Glutamatergic neuron (in vitro differentiated cells): ENCODE measurements around the gene FBXL5. TPM values are rescaled to one million over a fixed set of nuclear protein-coding genes. Genes with fewer than 3 reads are reported as not detected.

ENCODE experiments used
- DNase-seq: peaks from one replicate; pipeline ENCODE4 v3.0.0; 2022
- H3K27ac Mint-ChIP-seq: one replicate; pipeline ENCODE4 v1.8.0; 2020; ENCODE audit warnings: mild to moderate bottlenecking, mixed read lengths, inconsistent platforms; ENCODE audit not compliant: unreplicated experiment
- H3K27me3 Mint-ChIP-seq: one replicate; pipeline ENCODE4 v1.8.0; 2020; ENCODE audit warnings: mild to moderate bottlenecking, moderate library complexity, mixed read lengths, inconsistent platforms; ENCODE audit not compliant: unreplicated experiment
- H3K36me3 Mint-ChIP-seq: one replicate; pipeline ENCODE4 v1.8.0; 2020; ENCODE audit warnings: mild to moderate bottlenecking, mixed read lengths, inconsistent platforms; ENCODE audit not compliant: unreplicated experiment
- H3K4me1 Mint-ChIP-seq: one replicate; pipeline ENCODE4 v1.8.0; 2020; ENCODE audit warnings: mild to moderate bottlenecking, low read depth, mixed read lengths, inconsistent platforms; ENCODE audit not compliant: unreplicated experiment
- H3K4me3 Mint-ChIP-seq: one replicate; pipeline ENCODE4 v1.8.0; 2020; ENCODE audit warnings: mild to moderate bottlenecking, mixed read lengths, inconsistent platforms; ENCODE audit not compliant: unreplicated experiment
- H3K9me3 Mint-ChIP-seq: one replicate; pipeline ENCODE4 v1.8.0; 2020; ENCODE audit warnings: mild to moderate bottlenecking, moderate library complexity, mixed read lengths, inconsistent platforms; ENCODE audit not compliant: unreplicated experiment
- total RNA-seq: library from RNA; stranded (reverse); fragmentation: NEBNext Ultra II Directional; extraction: Animal tissue kit (Norgen Biotek cat#: 25700); gene quantifications from one replicate; pipeline ENCODE4 v1.2.1, GENCODE V29; 2021; ENCODE audit not compliant: unreplicated experiment
- TF ChIP-seq, protein P1 (sequence below): fragments of 200-600 bp; sonication (generic); IDR thresholded peaks from one replicate; pipeline ENCODE4 v1.5.0; 2021; ENCODE audit not compliant: partially characterized antibody, unreplicated experiment

FBXL5 gene
- total RNA-seq, 1 donor from 2014 or later, result 62.2 TPM

DNA sequence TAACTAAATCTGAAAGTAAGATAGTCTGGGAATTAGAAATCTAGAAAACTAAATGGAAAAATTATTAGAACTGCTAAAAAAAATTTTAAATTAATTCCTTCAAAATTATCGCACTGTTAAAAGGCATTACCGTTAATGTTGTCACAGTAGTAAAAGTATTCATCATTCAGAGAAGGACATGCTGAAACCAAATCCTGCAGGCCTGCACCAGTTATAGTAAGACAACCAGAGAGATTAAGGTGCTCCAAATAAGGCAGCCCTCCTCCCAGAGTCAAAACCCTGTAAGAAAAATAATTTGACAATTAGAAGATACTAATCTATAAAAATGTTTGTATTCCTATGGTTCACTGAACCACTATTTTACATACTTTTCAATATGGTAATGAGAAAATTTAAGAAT is 43.0 kb downstream of the FBXL5 start:
- no peak for DNase-seq
- peaks cover 12% of the 10 kb centered on the region for H3K9me3 Mint-ChIP-seq
- peaks cover 5% of the 10 kb centered on the region for H3K27me3 Mint-ChIP-seq
- TF ChIP-seq, protein P1, sequence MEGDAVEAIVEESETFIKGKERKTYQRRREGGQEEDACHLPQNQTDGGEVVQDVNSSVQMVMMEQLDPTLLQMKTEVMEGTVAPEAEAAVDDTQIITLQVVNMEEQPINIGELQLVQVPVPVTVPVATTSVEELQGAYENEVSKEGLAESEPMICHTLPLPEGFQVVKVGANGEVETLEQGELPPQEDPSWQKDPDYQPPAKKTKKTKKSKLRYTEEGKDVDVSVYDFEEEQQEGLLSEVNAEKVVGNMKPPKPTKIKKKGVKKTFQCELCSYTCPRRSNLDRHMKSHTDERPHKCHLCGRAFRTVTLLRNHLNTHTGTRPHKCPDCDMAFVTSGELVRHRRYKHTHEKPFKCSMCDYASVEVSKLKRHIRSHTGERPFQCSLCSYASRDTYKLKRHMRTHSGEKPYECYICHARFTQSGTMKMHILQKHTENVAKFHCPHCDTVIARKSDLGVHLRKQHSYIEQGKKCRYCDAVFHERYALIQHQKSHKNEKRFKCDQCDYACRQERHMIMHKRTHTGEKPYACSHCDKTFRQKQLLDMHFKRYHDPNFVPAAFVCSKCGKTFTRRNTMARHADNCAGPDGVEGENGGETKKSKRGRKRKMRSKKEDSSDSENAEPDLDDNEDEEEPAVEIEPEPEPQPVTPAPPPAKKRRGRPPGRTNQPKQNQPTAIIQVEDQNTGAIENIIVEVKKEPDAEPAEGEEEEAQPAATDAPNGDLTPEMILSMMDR, result no peak
- peaks cover 2% of the 10 kb centered on the region for H3K4me1 Mint-ChIP-seq
- H3K27ac Mint-ChIP-seq, result no peak overlapping the region
- H3K4me3 Mint-ChIP-seq, result no peak overlapping the region
- peaks cover 23% of the 10 kb centered on the region for H3K36me3 Mint-ChIP-seq

DNA sequence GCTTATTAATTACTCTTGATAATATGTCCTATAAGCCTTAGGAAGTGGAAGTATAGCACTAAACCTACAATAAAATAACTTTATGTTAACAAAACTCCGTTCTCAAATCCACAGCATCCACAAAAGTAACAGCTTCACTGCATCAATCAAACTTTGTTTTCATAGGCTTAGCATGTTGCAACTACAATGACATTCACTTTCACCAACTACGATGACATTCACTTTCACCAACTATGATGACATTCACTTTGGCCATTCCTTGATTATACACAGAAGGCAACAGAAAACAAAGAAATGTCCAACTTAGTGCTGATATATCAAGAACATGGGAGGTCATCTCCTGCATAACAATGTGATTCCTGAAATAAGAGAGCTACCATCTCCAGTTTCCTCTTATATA is 44.3 kb downstream of the FBXL5 start:
- H3K4me1 Mint-ChIP-seq, result no peaks in the 10 kb centered on the region
- no peak overlapping the region for H3K27ac Mint-ChIP-seq
- peaks cover 5% of the 10 kb centered on the region for H3K27me3 Mint-ChIP-seq
- no peak overlapping the region for H3K4me3 Mint-ChIP-seq
- H3K36me3 Mint-ChIP-seq, result peaks cover 13% of the 10 kb centered on the region
- peaks cover 7% of the 10 kb centered on the region for H3K9me3 Mint-ChIP-seq
- TF ChIP-seq, protein P1, result no peak
- DNase-seq, result no peak

DNA sequence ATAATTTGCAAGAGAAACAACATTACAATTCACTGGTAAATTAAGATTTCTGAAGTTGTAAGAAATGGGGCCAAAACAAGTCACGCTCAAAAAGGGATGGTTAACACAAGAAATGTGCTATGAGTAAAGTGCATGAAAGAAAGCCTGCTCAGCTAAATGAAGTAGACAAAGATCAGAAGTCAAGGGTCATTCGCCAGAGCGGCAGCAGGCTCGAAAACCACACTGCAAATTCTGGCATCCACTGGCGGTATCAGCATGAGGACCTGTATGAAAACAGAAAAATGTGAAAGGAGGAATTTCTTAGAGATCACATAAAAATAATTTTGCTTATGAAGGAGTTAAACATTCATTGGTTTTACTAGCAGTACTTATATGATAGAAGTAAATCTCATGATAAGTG is 49.6 kb downstream of the FBXL5 start:
- Mint-ChIP-seq H3K27me3 (peaks cover 1% of the 10 kb centered on the region), H3K9me3 (peaks cover 3% of the 10 kb centered on the region), H3K4me1 (no peaks in the 10 kb centered on the region), H3K36me3 (peaks cover 16% of the 10 kb centered on the region), H3K4me3 (no peak overlapping the region), H3K27ac (no peak overlapping the region)
- TF ChIP-seq, protein P1, result no peak
- no peak for DNase-seq

DNA sequence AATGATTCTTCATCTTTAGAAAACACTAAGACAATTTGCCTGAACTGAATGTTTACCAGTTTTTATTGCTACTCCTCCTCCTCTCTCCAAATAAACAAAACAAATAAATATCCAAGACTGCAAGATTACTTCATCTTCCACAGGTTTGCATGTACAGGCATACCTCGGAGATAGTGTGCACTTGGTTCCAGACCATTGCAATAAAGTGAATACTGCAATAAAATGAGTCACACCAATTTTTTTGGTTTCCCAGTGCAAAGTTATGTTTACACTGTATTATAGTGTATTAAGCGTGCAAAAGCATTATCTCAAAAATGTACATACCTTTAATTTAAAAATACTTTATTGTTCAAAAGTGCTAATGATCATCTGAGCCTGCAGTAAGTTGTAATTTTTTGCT is 53.3 kb downstream of the FBXL5 start:
- Mint-ChIP-seq H3K27ac (no peak overlapping the region), H3K27me3 (no peaks in the 10 kb centered on the region), H3K9me3 (peaks cover 3% of the 10 kb centered on the region), H3K36me3 (peaks cover 16% of the 10 kb centered on the region), H3K4me1 (no peaks in the 10 kb centered on the region), H3K4me3 (no peak overlapping the region)
- TF ChIP-seq, protein P1, result no peak
- DNase-seq, result no peak

DNA sequence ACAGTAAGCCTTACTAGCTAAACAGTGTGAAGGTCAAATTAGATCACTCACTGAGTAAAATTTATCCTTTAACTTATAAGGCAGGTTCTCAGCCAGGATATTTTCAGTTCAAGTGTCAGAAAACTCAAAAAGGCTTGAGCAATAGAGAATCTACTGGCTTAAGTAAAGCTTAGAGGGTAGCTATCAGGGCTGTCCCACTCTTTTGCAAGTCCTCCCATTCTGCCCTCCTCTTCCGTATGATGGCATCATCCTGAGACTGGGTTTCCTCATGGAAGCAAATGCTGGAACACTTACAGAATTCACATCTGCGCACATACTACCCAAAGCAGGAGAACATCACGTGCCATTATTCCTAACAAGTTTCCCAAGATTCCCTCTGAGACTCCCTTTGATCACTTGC is 55.0 kb downstream of the FBXL5 start:
- H3K9me3 Mint-ChIP-seq, result peaks cover 3% of the 10 kb centered on the region
- H3K4me3 Mint-ChIP-seq, result no peak overlapping the region
- DNase-seq, result no peak
- no peaks in the 10 kb centered on the region for H3K4me1 Mint-ChIP-seq
- TF ChIP-seq, protein P1, result no peak
- H3K36me3 Mint-ChIP-seq, result peaks cover 16% of the 10 kb centered on the region
- H3K27ac Mint-ChIP-seq, result no peak overlapping the region
- H3K27me3 Mint-ChIP-seq, result no peaks in the 10 kb centered on the region
